HTERT RPE-1 (cell line): ENCODE measurements around the gene SCNN1B.

Experiments used
- in situ Hi-C: fragments of 300-500 bp; cut with MboI; formaldehyde crosslinking; loops from 4 replicates; pipeline ENCODE4 v1.14.3; 2020; ENCODE audit warnings: low sequenced_read_pairs

The SCNN1B gene

DNA sequence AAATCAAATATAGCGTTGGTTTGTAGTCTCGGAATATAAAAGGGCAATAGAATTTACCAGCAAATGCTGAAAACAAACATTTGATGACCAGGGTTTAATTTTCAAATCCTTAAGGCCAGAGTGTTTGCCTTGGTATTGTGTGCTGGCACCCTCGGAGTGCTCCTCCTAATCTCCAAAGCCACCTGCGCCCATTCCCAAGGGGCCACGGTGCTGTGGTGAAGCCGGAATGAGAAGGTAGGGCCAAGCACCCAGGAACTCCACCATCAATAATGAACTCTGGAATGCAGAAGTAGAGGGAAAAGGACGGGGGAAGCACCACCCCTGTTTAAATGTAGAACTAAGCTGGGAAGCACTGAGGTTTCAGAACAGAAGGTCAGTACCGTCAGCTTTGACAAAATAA lies 99.0 kb downstream of the SCNN1B start:
- in situ Hi-C loops = no loop called here

DNA sequence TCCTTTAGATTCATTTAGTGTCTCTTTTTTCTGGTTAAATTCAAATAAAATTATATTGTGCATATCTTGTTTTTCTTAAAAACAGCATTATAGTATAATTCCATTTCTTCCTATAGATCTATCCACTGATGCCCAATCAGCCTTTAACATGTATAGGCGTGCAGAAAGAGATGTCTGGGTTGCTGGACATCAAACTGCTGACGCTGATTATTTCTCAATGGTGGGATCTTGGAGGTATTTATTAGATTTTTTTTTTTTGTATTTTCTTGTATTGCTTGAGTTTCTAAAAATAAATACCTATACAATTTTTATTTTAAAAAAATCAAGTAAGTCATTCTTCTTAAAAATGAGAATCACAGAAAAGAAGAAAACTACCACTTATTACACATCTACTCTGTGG lies 100.0 kb downstream of the SCNN1B start:
- in situ Hi-C loops = no loop called here

DNA sequence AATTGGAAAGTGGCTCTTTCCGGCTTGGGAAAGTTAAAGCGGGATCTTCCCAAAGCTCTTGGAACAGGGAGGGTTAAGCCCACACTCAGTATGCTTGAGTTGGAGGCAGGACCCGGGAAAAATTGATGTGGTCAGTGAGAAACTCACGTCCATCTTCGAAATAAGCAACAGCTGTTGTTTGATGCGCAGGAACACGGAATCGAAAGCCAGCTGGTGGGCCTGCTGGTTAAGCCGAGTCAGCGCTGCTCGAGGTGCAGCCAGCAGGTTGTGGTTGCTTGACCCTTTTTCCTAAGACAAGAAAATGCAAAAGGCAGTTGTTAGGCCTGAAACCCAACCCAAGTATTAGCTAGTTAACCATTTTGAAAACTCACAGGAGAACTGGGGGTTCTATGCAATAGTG lies 101.4 kb downstream of the SCNN1B start:
- in situ Hi-C loops = no loop called here

DNA sequence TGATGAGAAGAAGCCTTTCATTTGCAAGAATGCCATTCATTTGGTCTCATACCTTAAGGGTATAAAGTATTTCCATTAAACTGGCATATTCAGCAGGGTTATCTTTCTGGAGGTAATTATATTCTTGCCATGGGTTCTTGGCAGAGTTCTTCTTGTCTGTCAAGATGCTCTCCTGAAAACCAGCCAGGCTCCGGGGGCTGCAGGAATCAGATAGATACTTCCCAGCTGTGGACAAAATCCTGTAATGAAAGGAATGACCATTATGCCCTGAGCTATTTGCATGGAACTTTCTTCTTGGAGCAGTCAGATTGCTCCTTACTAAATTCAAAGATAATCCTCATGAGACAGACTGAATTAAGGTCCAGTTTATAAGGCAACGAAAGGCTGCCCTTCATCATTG lies 103.9 kb downstream of the SCNN1B start:
- in situ Hi-C loops = no loop called here

DNA sequence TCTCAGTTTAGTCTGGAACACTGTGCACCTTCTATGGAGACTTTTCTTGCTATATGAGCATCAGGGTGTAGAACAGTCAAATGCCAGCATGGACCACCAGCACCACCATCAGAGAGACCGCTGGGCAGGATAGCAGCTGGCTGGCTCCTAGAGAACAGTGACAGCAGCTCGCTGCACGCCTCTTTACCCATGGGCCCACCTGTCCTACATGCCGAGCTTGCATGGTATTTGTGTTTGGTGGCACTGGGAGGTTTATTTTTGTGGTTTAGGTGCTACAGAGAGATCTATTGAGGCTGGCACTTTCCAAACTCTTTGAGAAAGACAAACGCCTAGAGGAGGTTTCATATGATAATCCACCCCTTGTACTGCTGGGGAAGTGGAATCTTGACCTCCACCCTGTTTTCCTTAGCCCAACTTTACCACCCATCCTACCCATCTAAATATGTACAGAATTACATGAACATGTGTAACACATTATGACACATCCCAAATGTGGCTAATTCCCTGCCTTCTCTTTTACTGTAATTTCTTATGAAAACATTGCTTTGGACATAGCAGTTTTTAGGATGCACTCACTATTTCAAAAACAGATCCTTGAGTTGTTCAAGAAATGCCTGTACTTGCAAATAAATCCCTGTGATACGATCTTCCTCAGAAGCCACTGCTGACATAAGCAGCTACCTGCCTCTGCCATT lies 104.6 kb downstream of the SCNN1B start:
- in situ Hi-C loops = no loop called here

DNA sequence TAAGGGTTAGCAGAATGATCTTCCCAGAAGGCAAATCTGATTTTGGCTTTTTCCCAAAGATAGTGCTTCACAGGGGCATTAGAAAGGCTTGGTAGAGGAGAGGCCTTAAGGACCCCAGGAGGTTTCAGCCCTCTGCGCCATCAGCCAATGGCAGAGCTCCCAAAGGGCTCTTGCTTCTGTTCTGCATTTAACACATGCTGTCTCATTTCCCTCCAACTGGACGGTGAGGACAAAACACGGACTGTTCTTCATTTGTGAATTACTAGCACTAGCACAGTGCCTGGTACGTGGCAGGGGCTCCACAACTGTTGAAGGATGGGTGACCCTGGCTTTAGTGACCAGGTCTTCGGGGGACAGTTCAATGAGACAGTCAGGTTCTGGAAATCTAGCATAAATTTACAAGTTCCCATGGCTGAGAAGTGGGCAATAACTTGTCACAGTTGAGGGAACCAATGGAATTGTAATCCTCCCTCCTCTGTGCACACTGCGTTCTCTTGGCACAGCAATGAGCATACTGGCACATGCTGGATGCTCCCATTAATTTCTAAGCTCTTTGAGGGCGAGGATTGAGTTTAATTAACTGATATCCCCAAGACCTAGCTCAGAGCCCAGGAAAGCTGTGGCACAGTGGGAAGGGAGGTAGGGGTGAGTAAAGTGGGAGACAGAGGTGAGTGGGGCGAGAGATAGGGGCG lies 105.5 kb downstream of the SCNN1B start:
- in situ Hi-C loops = no loop called here

DNA sequence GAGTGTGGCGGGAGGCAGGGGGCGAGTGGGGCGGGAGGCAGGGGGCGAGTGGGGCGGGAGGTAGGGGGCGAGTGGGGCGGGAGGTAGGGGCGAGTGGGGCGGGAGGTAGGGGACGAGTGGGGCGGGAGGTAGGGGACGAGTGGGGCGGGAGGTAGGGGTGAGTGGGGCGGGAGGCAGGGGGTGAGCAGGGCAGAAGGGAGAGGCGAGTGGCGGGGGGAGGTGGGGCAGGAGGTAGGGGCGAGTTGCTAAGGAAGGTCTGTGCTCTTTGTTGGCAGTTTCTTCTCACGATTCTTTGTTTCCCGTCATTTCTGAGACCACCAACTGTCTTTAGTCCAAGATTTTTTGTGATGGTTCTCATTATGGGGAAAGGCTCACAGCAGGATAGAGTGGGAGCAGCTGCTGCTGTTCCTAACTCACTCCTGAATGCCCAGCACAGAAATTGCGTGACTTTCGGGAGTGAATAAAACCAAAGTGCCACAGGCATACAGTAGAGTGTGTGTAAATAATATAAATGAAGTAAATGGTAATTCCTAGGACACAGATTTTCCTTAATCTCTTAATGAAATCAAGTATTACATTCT lies 106.2 kb downstream of the SCNN1B start:
- in situ Hi-C loops = no loop called here

DNA sequence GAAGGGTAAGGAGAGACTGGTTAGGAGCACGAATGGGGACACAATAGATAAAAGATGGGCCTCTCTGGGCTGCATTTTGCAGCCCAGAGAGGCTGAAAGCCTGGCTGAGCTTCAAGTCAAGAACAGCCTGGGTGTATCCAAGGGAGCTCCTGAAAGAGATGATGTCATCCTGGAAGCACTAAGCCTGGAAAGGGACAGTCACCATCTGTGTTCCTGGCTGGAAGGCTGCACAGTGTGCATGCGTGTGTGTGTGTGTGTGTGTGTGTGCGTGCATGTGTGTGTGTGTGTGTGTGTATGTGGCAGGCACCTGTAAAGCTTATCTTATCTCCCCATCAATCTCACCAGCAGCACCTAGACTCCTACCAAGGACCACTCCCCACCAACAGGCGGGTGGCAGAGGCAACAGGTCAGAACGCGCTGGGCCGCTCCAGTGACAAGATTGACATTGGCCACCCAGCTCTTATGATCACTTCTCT lies 106.8 kb downstream of the SCNN1B start:
- in situ Hi-C loops = no loop called here

DNA sequence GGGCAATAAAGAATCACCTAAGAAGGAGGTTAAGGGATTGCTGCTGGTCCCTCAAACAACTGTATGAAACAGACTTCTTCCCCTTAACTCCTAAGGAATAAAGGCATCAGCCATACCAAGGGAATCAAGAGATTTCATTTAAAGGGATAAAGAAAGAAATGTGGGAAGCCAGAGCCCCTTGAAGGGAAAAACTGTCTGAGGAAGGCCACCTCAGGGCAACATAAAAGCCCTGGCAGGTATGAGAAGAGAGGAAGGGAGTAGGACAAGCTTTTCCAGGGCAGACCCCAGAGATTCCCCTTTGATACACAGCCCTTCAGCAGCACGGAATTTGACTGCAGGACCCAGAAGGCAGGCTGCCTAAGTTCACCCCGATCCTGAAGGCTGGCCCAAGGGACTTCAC lies 107.4 kb downstream of the SCNN1B start:
- in situ Hi-C loops = no loop called here

DNA sequence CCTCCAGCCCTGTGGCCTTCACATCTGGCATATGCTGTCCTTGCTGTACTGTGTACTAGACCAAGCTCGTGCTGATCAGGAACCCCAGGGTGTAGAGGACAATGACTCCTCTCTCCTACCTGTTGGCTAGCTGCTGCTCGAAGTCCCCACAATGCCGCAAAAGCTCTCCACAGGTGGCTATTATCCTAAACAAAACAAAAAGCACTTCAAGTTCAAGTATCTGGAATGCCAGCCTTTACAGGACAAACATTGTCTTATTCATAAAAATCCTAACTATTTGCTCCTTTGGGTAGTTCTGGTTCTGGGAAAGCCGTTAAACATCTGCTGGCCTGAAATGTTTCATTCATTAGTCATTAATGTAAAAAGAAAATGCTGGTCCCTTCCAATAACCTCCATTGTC lies 108.1 kb downstream of the SCNN1B start:
- in situ Hi-C loops = no loop called here

DNA sequence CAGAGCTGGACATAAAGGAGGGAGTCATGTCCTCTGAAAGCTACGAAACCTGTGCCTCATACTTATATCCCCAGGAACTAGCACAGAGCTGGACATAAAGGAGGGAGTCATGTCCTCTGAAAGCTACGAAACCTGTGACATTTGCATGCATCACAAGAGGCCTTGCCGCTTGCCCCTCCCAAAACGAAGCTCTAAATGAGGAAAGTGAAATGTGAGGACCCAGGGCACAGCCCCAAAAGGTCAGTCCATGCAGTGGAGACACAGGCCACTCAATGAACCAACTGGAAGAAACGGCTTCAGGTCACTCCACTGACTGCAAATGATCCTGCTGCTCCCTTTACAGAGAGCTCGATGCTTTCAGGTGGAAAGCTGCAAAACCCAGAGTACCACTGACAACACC lies 112.6 kb downstream of the SCNN1B start:
- in situ Hi-C loops = no loop called here

DNA sequence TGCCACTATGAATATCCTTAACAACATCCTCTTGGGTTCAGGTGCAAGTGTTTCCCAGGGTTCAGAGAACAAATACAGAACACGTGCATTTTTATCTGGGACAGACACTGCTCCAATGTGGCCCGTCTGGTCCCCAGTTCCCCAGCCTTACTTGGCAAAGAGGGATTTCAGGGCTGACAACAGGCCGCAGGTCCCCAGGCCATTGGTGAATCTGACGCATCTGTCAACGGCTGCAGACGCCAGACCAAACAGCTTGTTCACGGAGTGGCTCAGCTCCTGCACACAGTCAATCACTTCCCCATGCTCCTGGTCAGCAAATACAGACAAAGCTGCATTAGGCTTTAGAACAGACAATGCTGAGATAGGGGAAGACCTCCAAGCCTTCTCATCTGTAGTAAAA lies 114.7 kb downstream of the SCNN1B start:
- in situ Hi-C loops = no loop called here

DNA sequence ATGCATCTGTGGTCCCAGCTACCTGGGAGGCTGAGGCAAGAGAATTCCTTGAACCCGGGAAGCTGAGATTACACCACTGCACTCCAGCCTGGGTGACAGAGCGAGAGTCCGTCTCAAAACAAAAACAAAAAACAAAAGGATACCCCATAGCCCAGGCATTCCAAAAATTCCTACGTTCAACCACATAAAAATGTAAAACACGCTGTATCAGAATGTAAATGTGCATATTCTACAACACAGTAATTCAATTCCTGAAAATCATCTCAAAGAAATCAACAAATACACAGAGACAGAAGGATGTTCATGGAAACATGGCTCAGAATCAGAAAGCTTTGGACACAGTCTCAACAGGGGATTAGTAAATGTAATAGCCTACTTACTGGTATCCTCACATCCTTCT lies 117.9 kb downstream of the SCNN1B start:
- in situ Hi-C loops = no loop called here

DNA sequence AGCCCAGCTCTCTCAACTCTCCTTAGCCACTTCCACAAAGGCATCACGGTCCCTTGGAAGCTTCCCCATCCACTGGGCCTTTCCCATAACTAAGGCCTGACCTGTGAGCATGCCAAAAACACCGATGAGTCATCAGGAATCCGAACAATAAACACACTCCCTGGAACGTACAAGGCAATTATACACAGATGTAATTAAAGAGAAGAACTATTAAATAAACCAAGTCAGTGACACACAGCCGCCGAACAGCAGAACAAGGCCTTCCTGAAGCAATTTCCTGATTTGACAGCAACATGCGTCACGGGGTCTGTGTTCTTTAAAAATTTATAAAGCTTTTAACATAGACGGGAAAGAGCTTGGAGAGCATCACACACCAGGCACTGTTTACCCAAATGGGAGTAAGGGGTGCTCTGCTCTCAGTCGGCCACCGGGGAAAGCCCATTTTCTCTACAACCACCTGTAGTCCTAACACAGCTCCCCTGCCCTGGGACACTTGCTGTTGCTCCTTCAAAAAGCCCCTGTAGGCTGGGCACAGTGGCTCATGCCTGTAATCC lies 121.5 kb downstream of the SCNN1B start:
- in situ Hi-C loops = no loop called here

DNA sequence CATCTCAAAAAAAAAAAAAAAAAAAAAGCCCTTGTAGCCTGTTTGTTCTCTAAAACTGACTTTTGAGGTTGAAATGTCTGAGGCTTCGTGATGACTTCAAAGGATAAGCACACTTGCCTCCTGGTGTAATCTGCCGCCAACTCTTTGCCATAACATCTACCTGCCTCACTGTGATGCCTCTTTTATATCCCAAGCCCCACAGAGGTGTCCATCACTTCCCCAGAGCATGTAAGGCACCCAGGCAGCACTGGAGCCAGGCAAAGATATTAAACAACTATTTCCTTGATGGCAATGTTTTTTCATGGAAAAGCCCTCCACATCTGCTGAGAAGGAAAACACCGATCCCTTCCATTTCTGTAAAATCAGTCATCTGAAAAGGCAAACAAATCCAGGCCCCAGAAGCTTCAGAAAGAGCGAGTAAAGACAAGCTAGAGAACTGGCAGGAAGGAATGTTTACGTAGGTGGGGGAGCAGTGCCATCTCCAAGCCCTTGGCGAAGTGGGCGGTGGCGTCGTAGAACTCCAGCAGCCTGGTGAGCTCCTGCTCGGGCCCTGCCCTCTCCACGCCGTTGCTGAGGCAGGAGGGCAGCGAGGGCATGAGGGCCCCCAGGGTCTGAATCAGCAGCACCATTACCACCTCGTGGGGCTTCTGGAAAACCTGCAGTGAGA lies 122.3 kb downstream of the SCNN1B start:
- in situ Hi-C loops = no loop called here

DNA sequence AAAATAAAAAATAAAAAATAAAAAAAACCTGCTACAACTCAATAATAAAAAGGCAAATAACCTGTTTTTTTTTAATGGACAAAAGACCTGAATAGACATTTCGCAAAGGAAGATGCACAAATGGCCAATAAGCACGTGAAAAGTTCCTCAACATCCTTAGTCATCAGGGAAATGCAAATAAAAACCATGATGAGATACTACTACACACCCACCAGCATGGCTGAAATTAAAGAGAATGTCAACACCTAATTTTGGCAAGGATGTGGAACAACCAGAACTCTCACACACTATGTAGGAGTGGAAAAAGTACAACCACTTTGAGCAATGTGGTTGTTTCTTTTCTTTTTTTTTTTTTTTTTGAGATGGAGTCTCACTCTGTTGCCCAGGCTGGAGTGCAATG lies 126.2 kb downstream of the SCNN1B start:
- in situ Hi-C loops = no loop called here
